ENCODE measurements around the gene CYP27A1.

Gene CYP27A1

GRCh38 chr2:218785103-218785502, 3.2 kb downstream of the CYP27A1 start:
- TF ChIP-seq CTCF (IDR thresholded peaks at IDR 0.05; ENCODE audit: insufficient read depth, low read length, poor library complexity, severe bottlenecking), result no peak
- DNase-seq (ENCODE audit: extremely low read depth, insufficient read length), result no peak
- H3K36me3 ChIP-seq (ENCODE audit: control insufficient read depth, insufficient read depth, low read length), result no peaks in the 10 kb centered on the region
- H3K4me3 ChIP-seq (replicated peaks; ENCODE audit: low read depth, low read length), result no peak overlapping the region
- H3K27me3 ChIP-seq (replicated peaks; ENCODE audit: control insufficient read depth, insufficient read depth, low read length), result no peaks in the 10 kb centered on the region

GRCh38 chr2:218786133-218786532, 4.2 kb downstream of the CYP27A1 start:
- no peaks in the 10 kb centered on the region for H3K36me3 ChIP-seq (ENCODE audit: control insufficient read depth, insufficient read depth, low read length)
- no peak for TF ChIP-seq CTCF (IDR thresholded peaks at IDR 0.05; ENCODE audit: insufficient read depth, low read length, poor library complexity, severe bottlenecking)
- DNase-seq (ENCODE audit: extremely low read depth, insufficient read length), result no peak
- no peaks in the 10 kb centered on the region for H3K27me3 ChIP-seq (replicated peaks; ENCODE audit: control insufficient read depth, insufficient read depth, low read length)
- H3K4me3 ChIP-seq (replicated peaks; ENCODE audit: low read depth, low read length), result no peak overlapping the region

- H3K4me3 ChIP-seq (replicated peaks; ENCODE audit: low read depth, low read length), result no peak overlapping the region
- no peaks in the 10 kb centered on the region for H3K27me3 ChIP-seq (replicated peaks; ENCODE audit: control insufficient read depth, insufficient read depth, low read length)
- TF ChIP-seq CTCF (IDR thresholded peaks at IDR 0.05; ENCODE audit: insufficient read depth, low read length, poor library complexity, severe bottlenecking), result no peak
- DNase-seq (ENCODE audit: extremely low read depth, insufficient read length), result no peak
- H3K36me3 ChIP-seq (ENCODE audit: control insufficient read depth, insufficient read depth, low read length), result no peaks in the 10 kb centered on the region
Observed at GRCh38 chr2:218788529-218789255, 6.7 kb downstream of the CYP27A1 start.

- no peak for DNase-seq (ENCODE audit: extremely low read depth, insufficient read length)
- no peak for TF ChIP-seq CTCF (IDR thresholded peaks at IDR 0.05; ENCODE audit: insufficient read depth, low read length, poor library complexity, severe bottlenecking)
- no peak overlapping the region for H3K4me3 ChIP-seq (replicated peaks; ENCODE audit: low read depth, low read length)
- H3K27me3 ChIP-seq (replicated peaks; ENCODE audit: control insufficient read depth, insufficient read depth, low read length), result no peaks in the 10 kb centered on the region; the same call in 1 of the 2 replicates
- no peaks in the 10 kb centered on the region for H3K36me3 ChIP-seq (ENCODE audit: control insufficient read depth, insufficient read depth, low read length)
Observed at GRCh38 chr2:218792433-218792832, 10.5 kb downstream of the CYP27A1 start.

GRCh38 chr2:218796691-218797090, 14.7 kb downstream of the CYP27A1 start:
- no peak overlapping the region for H3K4me3 ChIP-seq (replicated peaks; ENCODE audit: low read depth, low read length)
- no peak for DNase-seq (ENCODE audit: extremely low read depth, insufficient read length)
- H3K36me3 ChIP-seq (ENCODE audit: control insufficient read depth, insufficient read depth, low read length), result no peaks in the 10 kb centered on the region
- H3K27me3 ChIP-seq (replicated peaks; ENCODE audit: control insufficient read depth, insufficient read depth, low read length), result no peaks in the 10 kb centered on the region; the same call in 1 of the 2 replicates
- no peak for TF ChIP-seq CTCF (IDR thresholded peaks at IDR 0.05; ENCODE audit: insufficient read depth, low read length, poor library complexity, severe bottlenecking)
